T-helper 2 cell (primary cell): Measurements from ENCODE around the gene LSM14A.
"Not testable (repeated sequence)": the region's sequence is repeated elsewhere in the genome, so short reads cannot be mapped to it uniquely, and the experiment has no call there.

Experiments
- DNase-seq, 5 experiments: peaks; one replicate each; pipeline versions ENCODE4 v3.0.0 to v3.0.0-alpha.2; 2012 to 2022

Gene LSM14A

DNA sequence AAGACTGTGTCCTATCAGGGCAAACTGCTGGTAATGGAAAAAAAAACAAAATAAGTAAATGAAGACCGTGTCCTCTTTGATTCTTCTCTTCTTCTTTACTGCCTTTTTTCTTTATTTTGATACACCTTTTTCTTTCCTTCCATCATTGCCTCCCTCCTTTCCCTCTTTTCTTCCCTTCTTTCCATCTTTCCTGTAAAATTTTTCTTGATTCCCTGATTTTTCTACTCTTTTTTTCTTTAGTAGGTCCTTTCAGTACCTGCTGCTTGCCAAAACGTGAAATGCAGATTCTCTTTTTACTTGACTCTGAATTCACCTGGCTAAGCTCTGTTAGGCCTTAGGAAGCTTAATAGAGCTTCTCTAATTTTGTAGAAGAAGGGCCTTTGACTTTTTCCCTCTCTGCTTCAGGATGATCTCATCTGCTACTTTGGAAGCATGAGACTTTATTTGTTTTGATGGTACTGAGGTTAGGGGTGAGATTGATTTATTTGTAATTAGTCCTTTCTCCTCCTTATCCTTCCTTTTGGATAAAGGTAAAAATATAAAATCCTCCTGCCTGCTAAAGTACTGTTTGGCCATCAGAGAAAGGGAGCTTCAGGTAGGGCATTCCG is 19.2 kb downstream of the LSM14A start:
- no peak for DNase-seq

DNA sequence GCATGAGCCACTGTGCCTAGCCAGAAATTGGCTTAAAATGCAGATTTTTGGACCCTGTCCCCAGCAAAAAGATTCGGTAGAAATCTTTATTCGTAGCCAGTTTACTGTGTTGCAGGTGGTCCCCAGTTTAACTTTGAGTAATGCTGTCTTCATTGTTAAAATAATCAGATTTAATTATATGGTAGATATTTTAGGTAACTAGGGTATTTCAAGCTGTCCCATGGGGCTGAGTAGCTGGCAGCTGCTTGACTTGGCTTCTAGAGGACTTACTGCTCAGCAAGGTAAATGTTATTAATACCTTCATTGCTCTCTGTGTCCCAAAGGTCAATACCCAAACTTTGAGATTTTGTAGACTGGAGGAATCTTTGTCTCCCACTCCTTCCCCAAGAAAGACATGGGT is 21.1 kb downstream of the LSM14A start:
- DNase-seq: no peak

DNA sequence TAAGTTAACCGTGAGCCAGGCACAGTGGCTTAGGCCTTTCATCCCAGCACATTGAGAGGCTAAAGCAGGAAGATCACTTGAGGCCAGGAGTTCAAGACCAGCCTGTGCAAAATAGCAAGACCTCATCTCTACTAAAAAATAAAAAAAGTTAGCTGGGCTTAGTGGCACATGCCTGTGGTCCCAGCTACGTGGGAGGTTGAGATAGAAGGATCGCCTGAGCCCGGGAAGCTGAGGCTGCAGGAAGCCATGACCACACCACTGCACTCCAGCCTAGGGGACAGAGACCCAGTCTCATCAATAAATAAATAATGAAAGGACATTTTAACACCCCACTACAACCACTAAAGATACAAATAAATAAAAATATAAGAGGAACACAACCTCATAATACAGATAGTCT is 21.6 kb downstream of the LSM14A start:
- no peak for DNase-seq

DNA sequence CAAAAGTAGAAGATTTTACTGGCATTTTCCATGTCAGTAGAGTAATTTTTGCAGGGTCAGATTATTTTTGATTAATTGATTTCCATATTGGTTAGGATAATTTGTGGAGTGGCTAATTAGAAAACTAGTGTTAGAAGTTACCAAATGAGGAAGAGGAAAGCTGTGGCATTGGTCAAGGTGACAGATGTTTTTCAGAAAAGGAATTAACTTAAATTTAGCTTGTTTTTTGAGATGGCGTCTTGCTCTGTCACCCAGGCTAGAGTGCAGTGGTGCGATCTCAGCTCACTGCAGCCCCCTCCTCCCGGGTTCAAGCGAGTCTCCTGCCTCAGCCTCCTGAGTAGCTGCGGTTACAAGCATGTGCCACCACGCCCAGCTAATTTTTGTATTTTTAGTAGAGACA is 28.8 kb downstream of the LSM14A start:
- no peak for DNase-seq

DNA sequence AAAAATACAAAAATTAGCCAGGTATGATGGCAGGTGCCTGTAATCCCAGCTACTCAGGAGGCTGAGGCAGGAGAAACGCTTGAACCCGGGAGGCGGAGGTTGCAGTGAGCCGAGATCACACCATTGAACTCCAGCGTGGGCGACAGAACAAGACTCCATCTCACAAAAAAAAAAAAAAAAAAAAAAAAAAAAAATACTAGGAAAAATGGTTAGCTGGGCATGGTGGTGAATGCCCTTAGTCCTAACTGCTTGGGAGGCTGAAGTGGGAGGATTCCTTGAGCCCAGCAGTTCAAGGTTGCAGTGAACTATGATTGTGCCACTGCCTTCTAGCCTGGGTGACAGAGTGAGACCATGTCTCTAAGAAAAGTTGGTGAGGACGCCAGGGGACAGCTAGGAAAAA is 33.0 kb downstream of the LSM14A start:
- not testable (repeated sequence) for DNase-seq

DNA sequence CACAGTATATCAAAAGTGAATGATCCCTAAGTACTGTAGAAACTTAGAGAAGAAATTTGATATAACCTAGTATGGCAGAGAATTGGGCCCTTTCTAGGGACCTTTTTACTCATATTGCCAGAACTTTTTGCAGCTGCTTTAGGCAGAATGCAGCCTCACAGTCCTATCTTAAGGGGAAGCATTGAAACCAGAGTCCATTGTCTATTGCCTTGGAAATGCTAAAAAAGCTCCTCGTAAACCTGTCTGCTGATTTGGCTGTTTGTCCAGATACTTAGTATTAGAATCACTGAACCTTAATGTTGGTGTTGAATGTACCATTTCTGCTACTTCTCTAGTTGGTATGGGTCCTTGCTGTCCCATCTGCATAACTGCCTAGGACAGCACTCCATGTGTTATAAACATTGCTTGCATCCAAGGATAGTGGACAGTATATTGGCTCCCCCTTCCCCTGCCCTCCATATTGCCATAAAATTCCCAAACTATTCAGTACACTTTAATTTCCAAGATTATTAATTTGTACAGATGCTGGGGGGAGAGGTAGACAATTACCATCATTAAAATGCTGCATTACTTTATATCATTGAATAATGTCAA is 36.1 kb downstream of the LSM14A start:
- DNase-seq: no peak

DNA sequence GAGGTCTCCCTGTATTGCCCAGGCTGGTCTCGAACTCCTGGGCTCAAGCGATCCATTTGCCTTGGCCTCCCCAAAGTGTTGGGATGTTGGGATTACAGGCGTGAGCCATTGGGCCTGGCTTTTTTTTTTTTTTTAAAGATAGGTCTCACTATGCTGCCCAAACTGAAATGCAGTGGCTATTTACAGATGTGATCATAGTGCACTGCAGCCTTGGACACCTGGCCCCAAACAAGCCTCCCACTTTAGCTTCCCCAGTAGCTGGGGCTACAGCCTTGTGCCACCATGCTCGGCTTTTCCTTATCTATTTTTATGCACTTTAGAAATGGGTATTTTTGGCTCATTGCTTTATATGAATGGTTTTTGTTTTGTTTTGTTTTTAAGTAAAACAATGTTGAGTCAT is 37.4 kb downstream of the LSM14A start:
- DNase-seq: no peak

DNA sequence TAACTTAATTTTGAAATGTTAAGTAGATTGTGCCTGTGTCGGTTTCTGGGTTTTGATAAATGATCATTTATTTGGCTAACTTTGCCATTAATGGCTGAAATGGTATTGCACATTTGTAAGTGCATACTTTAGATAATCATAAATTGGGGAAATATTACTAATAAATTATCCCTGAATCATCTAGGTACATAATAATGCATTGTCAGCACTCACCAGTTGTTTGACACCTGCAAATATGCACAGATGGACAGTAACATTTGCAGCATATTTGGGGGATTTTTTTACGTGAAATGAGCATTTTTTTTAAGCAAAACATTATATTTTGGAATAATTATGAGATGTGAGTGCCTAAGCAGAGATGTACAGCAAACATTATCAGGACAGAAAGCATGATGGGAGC is 41.0 kb downstream of the LSM14A start:
- DNase-seq: no peak

DNA sequence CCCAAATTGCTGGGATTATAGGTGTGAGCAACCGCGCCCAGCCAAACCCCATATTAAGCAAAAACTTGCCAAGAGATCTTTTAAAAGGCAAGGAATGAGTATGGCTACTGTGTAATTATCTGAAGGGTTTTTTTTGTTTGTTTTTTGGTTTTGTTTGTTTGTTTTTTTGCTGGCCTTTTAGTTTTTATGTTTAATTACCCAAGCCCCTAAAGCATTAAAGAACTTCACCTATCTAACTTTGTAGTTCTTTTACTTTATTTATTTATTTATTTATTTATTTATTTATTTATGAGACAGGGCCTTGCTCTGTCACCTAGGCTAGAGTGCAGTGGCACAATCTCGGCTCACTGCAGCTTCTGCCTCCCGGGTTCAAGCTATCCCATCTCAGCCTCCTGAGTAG is 41.7 kb downstream of the LSM14A start:
- no peak for DNase-seq

DNA sequence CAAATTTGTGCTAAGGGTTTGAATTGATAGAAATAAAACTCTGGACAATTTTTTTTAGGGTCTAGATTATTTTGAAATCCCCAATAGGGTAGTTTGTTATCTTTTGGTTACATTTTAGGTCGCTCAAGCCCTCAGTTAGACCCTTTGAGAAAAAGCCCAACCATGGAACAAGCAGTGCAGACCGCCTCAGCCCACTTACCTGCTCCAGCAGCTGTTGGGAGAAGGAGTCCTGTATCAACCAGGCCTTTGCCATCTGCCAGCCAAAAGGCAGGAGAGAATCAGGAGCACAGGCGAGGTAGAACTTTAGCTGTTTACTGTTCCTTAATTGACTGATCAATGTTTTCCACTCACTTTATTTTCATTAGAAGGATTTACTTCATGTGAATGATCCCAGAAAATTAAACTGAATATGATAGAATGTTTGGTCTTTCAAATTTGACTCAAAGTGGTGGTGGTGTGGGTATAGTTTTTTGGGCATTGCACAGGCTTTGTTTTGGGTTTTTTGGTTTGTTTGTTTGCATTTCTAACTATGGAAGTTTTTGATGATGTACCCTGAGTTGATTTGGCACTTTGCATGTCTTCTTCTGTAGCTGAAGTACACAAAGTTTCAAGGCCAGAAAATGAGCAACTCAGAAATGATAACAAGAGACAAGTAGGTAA is 42.8 kb downstream of the LSM14A start:
- no peak for DNase-seq

DNA sequence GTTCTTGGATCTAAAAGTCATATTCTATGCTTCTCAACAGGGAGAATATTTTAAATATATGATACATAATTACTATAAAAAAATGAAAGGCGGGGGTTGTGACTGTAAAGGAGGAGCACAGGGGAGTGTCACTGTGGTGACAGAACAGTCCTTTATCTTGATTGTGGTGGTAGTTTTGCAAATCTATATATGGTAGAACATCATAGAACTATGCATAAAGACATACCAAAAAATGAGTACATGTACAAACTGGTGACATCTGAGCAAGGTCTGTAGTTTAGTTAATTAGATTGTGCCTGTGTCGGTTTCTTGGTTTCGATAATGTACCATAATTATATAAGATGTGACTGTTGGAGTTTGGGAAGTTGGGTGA is 43.3 kb downstream of the LSM14A start:
- DNase-seq: peak in 1 of 5 experiments; percentile 75

DNA sequence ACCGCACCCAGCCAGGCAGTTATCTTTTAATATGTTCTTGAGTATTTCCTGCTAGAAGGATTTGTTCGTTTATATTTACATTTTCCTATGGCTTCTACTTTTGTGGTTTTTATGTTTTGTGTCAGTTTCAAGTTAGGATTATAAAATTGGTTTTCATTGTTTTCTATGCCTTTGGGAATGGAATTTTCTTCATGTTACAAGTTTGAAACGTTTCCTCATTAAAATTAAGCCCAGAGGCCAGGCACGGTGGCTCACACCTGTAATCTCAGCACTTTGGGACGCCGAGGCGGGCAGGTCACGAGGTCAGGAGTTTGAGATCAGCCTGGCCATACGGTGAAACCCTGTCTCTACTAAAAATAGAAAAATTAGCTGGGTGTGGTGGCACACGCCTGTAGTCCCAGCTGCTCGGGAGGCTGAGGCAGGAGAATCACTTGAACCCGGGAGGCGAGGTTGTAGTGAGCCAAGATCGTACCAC is 44.5 kb downstream of the LSM14A start:
- DNase-seq: not testable (repeated sequence)

DNA sequence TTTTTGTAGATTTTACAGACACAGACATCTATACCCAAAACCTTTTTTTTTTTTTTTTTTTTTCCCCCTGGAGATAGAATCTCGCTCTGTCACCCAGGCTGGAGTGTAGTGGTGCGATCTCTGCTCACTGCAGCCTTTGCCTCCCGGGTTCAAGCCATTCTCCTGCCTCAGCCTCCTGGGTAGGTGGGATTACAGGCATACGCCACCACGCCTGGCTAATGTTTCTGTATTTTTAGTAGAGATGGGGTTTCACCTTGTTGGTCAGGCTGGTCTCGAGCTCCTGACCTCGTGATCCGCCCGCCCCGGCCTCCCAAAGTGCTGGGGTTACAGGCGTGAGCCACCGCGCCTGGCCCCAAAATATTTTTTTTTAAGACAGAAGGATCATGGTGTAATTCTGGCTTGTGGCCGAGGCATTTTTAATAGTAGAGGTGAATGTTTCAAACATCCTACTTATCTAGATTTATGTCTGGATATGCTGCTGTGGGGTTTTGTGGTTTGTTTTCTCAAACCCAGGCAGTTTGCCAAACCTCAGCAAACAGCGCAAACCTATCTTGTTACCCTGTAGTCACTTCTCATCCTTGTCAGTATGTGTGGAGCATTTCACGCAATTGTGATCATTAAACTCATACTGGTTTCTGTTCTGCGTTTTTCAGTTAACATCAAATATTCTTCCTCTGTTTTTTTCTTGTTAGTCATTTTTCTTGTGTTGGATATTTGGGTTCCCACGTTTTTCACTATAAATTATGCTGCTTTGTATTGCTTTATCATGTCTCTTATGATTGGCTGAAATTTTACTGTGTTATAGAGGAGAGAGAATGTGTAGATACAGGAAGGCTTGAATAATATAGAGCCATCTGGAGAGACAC is 45.9 kb downstream of the LSM14A start:
- DNase-seq: peak in 4 of 5 experiments; percentile 34 to 92 (median 70)

DNA sequence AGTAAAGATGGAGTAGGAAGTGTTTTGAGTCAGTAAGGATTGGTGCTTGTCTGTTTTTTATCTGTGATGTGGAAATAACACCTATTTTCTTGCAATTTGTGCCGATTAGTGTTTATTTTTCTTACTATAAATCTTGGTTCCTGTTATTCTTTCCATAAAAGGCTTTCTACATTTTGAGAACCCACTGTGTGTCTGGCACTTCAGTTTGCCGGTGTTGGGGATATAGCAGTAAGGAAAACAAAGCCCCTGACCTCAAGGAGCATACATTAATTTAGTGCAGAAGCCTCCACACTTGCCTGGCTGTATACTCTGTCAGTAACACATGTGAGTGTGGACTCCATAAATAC is 46.5 kb downstream of the LSM14A start:
- no peak for DNase-seq

DNA sequence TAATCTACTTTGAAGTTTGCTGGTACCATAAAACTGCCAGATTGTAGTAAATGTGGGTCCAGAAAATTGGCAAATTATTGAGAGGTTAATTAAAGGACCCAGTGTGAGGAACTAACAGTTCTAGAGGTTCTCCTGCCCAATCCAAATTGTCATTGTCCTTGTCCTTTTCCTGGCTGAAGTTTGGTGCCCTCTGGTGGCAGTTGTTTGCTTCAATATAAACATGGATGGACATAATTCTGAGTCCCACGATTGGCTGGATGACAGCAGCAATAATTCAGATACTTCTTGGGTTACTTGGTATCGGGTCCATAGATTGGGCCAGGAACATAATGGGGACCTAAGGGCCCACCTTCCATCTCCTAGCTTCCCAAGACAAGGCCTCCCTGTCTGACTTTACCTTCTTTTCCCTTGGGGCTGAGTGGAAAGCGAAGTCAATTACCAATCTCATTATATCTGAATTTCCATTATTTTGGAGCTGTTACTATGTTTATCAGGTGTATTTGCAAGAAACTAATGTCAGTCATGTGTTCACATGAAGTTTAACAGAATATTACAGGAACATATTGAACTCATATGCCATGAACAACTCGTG is 48.3 kb downstream of the LSM14A start:
- DNase-seq: peak in 4 of 5 experiments; percentile 16 to 59 (median 34)

DNA sequence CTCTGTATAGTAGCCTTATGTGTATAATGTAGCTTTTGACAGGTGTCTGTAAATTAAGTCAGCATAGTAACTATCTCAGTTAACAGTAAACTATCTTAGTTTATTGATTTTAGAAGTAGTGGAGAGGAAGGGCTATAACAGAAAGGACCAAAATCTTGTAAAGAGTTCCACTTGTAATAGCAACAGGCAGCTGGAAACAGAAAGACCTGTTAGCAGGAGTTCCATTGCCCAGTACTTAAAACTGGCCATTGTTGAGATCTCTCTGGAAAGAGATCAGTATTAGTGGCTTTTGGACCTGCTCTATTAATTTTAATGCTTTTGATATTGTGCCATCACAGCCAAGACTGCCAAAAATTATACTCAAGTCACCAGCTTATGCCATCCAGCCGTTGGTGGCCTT is 50.1 kb downstream of the LSM14A start:
- DNase-seq: no peak

DNA sequence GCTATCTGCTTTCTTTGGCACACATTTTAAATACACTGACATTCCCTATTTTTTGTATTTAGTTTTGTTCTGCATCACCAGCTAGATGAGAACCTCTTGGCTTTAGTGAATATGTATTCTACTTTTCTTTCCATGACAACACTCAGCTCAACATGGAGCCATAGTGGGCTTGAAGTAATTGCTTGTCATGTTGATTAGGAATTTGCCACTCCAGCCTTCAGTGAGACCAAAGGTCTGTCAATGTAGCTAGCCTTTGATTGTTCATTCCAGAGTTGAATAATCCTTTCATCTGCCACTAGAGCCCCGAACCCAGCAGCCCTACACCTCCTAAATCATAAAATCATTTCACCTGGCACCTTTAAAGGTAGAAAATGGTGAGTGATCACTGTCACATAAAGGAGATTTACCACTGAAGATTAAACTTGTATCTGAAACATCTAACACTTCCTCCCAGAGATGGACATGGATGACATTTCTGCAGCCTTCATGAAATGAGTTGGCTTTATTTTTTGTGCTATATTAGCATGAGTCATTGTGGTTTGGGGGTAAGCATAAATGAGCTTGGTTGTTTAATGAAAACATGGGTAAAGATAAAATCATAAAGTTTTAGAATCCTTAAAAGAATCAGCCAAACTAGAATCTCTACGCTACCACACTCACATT is 52.8 kb downstream of the LSM14A start:
- DNase-seq: peak in 1 of 5 experiments; percentile 90

DNA sequence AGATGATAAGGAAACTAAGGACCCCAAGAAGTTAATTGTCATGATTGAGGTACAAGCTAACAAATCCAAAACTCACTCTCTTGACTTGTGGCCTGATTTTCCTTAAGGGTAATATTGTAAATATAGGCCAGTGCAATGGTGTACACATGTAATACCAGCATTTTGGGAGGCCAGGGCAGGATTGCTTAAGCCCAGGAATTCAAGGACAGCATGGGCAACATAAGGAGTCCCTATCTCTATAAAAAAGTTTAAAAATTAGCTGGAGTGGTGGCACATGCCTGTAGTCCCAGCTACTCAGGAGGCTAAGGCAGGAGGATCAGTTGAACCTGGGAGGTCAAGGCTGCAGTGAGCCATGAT is 53.3 kb downstream of the LSM14A start:
- no peak for DNase-seq

DNA sequence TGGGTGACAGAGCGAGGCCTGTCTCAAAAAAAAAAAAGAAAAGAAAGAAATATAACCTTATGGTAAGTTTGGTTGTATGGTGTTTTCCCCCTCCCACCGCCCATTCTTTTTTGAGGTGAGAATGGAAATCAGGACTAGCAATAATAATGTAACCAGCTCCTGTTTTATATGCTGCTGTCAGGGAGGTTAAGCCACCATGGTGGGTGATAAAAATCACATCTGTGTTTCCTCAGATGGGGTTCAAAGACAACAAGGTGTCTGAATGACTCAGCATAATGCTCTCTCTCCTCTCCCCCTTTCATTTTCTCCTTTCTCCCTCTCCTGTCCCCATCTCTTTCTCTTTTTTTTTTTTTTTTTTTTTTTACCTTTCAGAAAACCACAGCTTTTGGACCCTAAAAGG is 53.7 kb downstream of the LSM14A start:
- peak in 1 of 5 experiments; percentile 89 for DNase-seq

DNA sequence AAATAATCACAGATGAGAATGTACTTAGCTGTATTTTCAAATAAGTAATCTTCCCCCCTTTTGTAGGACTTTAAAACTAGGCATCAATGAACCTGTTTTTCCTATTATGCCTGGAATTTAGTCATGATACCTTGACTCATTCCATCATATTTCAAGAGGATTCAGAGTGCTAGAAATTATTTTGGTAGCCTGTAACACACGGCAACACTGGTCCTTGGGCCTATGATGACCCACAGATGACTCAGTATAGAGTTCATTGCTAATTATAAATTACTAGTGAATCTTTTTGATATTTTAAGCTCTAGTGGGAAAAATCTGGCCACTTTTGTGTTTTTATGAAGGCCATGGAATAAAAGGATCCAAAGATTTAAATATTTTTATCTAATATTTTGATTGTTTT is 56.0 kb downstream of the LSM14A start:
- DNase-seq: no peak

DNA sequence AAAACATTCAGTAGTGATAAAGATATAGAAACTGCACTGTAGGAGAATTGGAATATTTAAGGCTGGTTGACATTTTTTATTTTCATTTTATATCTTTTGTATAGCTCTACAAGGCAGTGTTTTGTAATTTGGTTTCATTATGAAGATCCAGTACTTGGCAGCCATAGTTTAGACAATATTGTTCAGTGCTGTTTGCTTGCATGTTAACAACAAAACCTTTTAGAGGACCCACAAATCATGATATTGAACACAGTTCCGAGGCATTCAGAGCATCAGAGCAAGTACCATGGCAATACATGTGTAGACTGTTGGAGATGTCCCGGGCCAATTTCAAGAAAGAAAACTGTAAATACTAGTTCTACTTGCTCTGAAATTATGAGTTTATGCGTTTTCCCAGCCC is 56.5 kb downstream of the LSM14A start:
- no peak for DNase-seq

DNA sequence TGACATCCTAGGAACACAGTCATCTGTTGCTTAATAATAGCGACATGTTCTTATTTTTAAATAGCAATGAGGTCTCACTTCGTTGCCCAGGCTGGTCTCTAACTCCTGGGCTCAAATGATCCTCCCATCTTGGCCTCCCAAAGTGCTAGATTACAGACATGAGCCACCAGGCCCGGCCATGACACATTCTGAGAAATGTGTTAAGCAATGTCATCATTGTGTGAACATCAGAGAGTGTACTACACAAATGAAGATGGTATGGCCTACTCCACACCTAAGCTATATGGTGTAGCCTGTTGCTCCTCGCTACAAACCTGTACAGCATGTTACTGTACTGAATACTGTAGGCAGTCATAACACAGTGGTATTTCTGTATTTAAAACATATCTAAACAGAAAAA is 57.4 kb downstream of the LSM14A start:
- DNase-seq: no peak

DNA sequence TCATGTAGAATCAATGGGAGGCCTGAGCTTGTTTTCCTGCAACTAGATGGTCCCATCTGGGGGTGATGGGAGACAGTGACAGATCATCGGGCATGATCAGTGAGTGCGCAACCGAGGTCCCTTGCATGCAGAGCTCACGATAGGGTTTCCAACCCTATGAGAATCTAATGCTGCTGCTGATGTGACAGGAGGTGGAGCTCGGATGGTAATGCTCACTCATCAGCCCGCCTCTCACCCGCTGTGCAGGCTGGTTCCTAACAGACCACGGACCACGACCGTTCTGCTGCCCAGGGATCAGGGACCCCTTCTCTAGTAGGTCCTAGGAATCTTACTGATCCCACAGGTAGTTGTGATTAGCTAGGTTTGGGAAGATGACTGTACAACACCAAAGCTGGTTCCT is 58.5 kb downstream of the LSM14A start:
- DNase-seq: no peak
